GM20000 (cell line): ENCODE measurements around the gene ERO1B.

Experiments used
- DNase-seq: peaks from one replicate; pipeline ENCODE4 v3.0.0; 2012; ENCODE audit warnings: low spot score
- CTCF ChIP-seq: IDR thresholded peaks from 2 replicates; pipeline ENCODE4 v1.5.1; 2012; ENCODE audit warnings: mild to moderate bottlenecking, control low read depth; ENCODE audit errors: extremely low read depth, missing control alignments

ERO1B gene

GRCh38 chr1:236175642-236176336 lies 106.0 kb downstream of the ERO1B start:
- no peak for TF ChIP-seq CTCF
- DNase-seq, result no peak

GRCh38 chr1:236173174-236173767 lies 108.5 kb downstream of the ERO1B start:
- DNase-seq, result no peak
- no peak for TF ChIP-seq CTCF

GRCh38 chr1:236172041-236172579 lies 109.6 kb downstream of the ERO1B start:
- no peak for DNase-seq
- TF ChIP-seq CTCF, result no peak

GRCh38 chr1:236168716-236169429 lies 112.9 kb downstream of the ERO1B start:
- DNase-seq, result no peak
- TF ChIP-seq CTCF, result no peak

- no peak for DNase-seq
- no peak for TF ChIP-seq CTCF
Observed at GRCh38 chr1:236167578-236167977, 114.2 kb downstream of the ERO1B start.

GRCh38 chr1:236167154-236167553 lies 114.6 kb downstream of the ERO1B start:
- no peak for TF ChIP-seq CTCF

GRCh38 chr1:236166041-236166440 lies 115.7 kb downstream of the ERO1B start:
- DNase-seq, result no peak
- TF ChIP-seq CTCF, result no peak

More at GRCh38 chr1:236167154-236167553, 114.6 kb downstream of the ERO1B start:
- no peak for DNase-seq
